SK-N-SH treated with all-trans-retinoic acid at 6 μM for 48 hours (cell line): ENCODE results near the gene ZNF471.

Experiments used
- ARNTL ChIP-seq: fragments of 450-650 bp; formaldehyde crosslinking; IDR thresholded peaks from 2 replicates; pipeline ENCODE4 v1.5.0; 2020; ENCODE audit warnings: low read depth, mild to moderate bottlenecking, moderate library complexity, borderline replicate concordance
- ISL1 ChIP-seq: fragments of 250-450 bp; sonication (Bioruptor Pico); IDR thresholded peaks from 2 replicates; pipeline ENCODE4 v2.1.2; 2022; ENCODE audit warnings: mild to moderate bottlenecking, moderate library complexity
- PPARA ChIP-seq: fragments of 250-450 bp; sonication (Bioruptor Pico); IDR thresholded peaks from 2 replicates; pipeline ENCODE4 v1.5.0; 2020; ENCODE audit warnings: mild to moderate bottlenecking, borderline replicate concordance
- ZC3H10 ChIP-seq: fragments of 250-450 bp; sonication (Bioruptor Pico); IDR thresholded peaks from 2 replicates; pipeline ENCODE4 v1.5.1; 2021; ENCODE audit warnings: mild to moderate bottlenecking, moderate library complexity
- ZFP3 ChIP-seq: fragments of 250-450 bp; sonication (Bioruptor Pico); IDR thresholded peaks from 2 replicates; pipeline ENCODE4 v1.5.0; 2020; ENCODE audit warnings: mild to moderate bottlenecking, moderate library complexity
- ZFP30 ChIP-seq: fragments of 450-650 bp; formaldehyde crosslinking; IDR thresholded peaks from 2 replicates; pipeline ENCODE4 v1.5.0; 2022; ENCODE audit warnings: mild to moderate bottlenecking, moderate library complexity
- TF ChIP-seq, protein P1 (sequence below): fragments of 250-450 bp; sonication (Bioruptor Pico); IDR thresholded peaks from 2 replicates; pipeline ENCODE4 v1.8.0; 2020; ENCODE audit warnings: mild to moderate bottlenecking, moderate library complexity, borderline replicate concordance
- TF ChIP-seq, protein P2 (sequence below): fragments of 250-450 bp; sonication (Bioruptor Pico); IDR thresholded peaks from 2 replicates; pipeline ENCODE4 v1.5.0; 2020; ENCODE audit warnings: mild to moderate bottlenecking, moderate library complexity
- TF ChIP-seq, protein P3 (sequence below): fragments of 250-450 bp; sonication (Bioruptor Pico); IDR thresholded peaks from 2 replicates; pipeline ENCODE4 v1.8.0; 2021; ENCODE audit warnings: low read depth, mild to moderate bottlenecking, moderate library complexity, borderline replicate concordance

DNA sequence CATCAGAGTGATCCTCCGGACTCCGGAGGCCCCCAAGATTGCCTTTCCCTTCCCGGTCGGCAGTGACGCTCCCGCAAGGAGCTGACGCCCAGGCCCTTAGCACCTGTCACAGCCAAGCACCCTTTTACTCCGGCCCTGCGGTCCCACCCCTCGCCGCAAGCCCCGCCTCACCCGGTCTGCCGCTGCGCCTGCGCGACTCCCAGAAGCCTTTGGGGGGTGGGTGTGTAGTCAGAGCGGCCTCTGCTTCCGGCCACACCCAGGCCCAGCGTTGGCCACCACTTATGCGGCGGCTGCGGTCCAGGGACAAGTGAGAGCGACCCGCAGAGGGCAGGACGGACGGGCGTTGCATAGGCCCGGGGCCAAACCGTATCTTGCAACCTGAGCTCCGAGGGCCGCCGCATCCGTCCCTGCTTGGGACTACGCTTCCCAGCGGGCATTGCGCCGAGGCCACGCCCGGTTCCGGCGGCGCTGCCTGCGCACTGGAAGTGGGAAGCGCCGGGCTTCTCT lies 30.7 kb downstream of the ZNF471 start:
- TF ChIP-seq, protein P1, sequence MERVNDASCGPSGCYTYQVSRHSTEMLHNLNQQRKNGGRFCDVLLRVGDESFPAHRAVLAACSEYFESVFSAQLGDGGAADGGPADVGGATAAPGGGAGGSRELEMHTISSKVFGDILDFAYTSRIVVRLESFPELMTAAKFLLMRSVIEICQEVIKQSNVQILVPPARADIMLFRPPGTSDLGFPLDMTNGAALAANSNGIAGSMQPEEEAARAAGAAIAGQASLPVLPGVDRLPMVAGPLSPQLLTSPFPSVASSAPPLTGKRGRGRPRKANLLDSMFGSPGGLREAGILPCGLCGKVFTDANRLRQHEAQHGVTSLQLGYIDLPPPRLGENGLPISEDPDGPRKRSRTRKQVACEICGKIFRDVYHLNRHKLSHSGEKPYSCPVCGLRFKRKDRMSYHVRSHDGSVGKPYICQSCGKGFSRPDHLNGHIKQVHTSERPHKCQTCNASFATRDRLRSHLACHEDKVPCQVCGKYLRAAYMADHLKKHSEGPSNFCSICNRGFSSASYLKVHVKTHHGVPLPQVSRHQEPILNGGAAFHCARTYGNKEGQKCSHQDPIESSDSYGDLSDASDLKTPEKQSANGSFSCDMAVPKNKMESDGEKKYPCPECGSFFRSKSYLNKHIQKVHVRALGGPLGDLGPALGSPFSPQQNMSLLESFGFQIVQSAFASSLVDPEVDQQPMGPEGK, result no peak
- TF ChIP-seq ARNTL (CRISPR knock-in tag), result no peak
- no peak for TF ChIP-seq ZFP30 (CRISPR knock-in tag)
- TF ChIP-seq PPARA (CRISPR knock-in tag), result no peak
- TF ChIP-seq ZC3H10 (CRISPR knock-in tag), result no peak
- no peak for TF ChIP-seq ISL1 (CRISPR knock-in tag)
- TF ChIP-seq, protein P2, sequence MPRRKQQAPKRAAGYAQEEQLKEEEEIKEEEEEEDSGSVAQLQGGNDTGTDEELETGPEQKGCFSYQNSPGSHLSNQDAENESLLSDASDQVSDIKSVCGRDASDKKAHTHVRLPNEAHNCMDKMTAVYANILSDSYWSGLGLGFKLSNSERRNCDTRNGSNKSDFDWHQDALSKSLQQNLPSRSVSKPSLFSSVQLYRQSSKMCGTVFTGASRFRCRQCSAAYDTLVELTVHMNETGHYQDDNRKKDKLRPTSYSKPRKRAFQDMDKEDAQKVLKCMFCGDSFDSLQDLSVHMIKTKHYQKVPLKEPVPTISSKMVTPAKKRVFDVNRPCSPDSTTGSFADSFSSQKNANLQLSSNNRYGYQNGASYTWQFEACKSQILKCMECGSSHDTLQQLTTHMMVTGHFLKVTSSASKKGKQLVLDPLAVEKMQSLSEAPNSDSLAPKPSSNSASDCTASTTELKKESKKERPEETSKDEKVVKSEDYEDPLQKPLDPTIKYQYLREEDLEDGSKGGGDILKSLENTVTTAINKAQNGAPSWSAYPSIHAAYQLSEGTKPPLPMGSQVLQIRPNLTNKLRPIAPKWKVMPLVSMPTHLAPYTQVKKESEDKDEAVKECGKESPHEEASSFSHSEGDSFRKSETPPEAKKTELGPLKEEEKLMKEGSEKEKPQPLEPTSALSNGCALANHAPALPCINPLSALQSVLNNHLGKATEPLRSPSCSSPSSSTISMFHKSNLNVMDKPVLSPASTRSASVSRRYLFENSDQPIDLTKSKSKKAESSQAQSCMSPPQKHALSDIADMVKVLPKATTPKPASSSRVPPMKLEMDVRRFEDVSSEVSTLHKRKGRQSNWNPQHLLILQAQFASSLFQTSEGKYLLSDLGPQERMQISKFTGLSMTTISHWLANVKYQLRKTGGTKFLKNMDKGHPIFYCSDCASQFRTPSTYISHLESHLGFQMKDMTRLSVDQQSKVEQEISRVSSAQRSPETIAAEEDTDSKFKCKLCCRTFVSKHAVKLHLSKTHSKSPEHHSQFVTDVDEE, result no peak
- TF ChIP-seq, protein P3, sequence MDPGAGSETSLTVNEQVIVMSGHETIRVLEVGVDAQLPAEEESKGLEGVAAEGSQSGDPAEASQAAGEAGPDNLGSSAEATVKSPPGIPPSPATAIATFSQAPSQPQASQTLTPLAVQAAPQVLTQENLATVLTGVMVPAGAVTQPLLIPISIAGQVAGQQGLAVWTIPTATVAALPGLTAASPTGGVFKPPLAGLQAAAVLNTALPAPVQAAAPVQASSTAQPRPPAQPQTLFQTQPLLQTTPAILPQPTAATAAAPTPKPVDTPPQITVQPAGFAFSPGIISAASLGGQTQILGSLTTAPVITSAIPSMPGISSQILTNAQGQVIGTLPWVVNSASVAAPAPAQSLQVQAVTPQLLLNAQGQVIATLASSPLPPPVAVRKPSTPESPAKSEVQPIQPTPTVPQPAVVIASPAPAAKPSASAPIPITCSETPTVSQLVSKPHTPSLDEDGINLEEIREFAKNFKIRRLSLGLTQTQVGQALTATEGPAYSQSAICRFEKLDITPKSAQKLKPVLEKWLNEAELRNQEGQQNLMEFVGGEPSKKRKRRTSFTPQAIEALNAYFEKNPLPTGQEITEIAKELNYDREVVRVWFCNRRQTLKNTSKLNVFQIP (CRISPR knock-in tag), result no peak
- no peak for TF ChIP-seq ZFP3
